ENCODE results near the gene SMIM29. TPM values are rescaled to one million over a fixed set of nuclear protein-coding genes. Genes with fewer than 3 reads are reported as not detected.

SMIM29 gene
- total RNA-seq, 1 donor from 2014 or later: 16.3 TPM

Small RNA genes within 50 kb of the gene (microRNA-seq; reads per million reads assigned to microRNA genes)
- not detected for gene MIR6835 (ENCODE audit: borderline number of aligned reads)

Other genes starting within 250 kb of the SMIM29 start
- gene GRM4, start 102.9 kb downstream of the SMIM29 start, total RNA-seq: not detected
- gene HMGA1, start 12.1 kb downstream of the SMIM29 start, total RNA-seq: 32.3 TPM
- gene NUDT3, start 143.7 kb upstream of the SMIM29 start, total RNA-seq: 32.4 TPM
- gene RPS10, start 177.1 kb upstream of the SMIM29 start, total RNA-seq: 875 TPM
- gene PACSIN1, start 217.1 kb upstream of the SMIM29 start, total RNA-seq: not detected